Activated naive CD4-positive, alpha-beta T cell treated with anti-CD3 and anti-CD28 coated beads, Interleukin-2, amount 50 U/mL, for 16 hours (primary cell): ENCODE data around the gene MS4A10.

Source experiments
- DNase-seq: peaks from one replicate; pipeline ENCODE4 v3.0.0-alpha.2; 2020

Gene MS4A10

DNA sequence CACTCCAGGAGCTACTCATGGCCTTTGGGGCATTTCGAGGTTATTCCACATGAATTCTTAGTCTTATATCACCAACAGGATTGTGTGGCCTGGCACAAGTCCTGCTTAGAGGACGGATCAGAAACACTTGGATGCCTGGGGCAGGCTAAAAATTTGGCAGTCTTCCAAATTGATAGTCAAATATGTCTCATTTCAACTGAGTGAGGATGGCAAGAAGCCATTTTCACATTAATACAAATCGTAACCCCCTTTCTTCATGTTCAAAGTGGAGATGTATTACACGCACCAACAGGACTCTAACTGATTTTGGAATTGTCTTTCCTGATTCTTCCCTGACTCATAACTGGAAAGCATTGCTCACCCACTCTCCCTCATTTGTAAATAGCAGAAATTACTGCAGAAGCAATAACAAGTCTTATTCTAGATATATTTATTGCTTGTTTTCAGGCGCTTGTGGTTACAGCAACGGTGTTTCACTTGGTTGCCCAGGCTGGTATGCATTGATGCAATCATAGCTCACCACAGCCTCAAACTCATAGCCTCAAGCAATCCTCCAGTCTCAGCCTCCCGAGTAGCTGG is 46.5 kb downstream of the MS4A10 start:
- no peak for DNase-seq

GRCh38 chr11:60834742-60835533 is 49.8 kb downstream of the MS4A10 start:
- DNase-seq: no peak

- DNase-seq: no peak
Measured at GRCh38 chr11:60835534-60835846, 50.4 kb downstream of the MS4A10 start.

DNA sequence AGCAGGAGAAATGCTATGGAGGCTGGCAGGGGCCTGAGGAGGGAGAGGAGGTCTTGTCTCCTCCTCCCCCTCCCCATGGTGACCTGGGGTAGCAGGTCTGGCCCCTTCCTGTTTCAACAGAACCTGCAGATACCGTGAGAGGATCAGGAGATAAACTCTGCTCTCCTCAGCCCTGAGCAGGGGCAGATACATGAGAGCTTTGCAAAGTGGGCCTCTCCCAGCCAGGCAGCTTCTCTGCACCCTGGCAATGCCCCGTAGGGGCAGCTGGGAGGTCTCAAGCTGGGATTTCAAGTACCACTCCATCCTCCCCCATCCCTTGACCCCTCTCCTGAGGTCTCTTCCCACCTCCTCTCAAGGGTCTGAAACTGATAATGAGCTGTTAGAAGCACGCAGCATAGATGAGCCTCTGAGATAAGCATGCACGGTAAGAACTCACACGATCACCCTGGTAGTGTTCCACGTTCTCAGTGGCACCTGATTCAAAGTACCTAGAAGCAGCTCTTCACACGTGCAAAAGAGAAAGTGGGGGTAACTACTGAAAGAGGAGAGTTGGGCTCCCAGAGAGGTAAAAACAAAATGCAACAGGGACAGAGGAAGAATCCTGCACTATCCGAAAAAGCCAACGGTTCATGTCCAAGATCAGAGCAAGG is 51.9 kb downstream of the MS4A10 start:
- no peak for DNase-seq

DNA sequence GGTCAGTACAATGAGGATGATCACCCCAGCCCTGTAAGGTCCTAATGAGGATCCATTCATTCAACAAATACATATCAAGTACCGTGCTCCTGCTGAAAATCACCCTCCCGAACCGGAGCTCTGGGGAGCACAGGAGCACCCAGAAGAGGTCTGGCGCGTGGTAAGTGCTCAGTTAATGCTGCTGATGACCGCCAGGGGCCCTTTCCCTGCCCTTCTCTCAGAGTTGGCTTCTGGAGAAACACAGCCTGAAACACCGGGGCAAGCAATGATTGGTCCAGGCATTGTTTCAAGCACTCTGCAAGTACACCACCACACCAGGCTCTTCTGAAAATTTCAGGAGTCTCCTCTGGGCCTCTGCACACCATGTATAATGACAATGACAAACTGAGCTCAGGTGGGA is 53.0 kb downstream of the MS4A10 start:
- DNase-seq: no peak

GRCh38 chr11:60840470-60841430 is 55.6 kb downstream of the MS4A10 start:
- no peak for DNase-seq

DNA sequence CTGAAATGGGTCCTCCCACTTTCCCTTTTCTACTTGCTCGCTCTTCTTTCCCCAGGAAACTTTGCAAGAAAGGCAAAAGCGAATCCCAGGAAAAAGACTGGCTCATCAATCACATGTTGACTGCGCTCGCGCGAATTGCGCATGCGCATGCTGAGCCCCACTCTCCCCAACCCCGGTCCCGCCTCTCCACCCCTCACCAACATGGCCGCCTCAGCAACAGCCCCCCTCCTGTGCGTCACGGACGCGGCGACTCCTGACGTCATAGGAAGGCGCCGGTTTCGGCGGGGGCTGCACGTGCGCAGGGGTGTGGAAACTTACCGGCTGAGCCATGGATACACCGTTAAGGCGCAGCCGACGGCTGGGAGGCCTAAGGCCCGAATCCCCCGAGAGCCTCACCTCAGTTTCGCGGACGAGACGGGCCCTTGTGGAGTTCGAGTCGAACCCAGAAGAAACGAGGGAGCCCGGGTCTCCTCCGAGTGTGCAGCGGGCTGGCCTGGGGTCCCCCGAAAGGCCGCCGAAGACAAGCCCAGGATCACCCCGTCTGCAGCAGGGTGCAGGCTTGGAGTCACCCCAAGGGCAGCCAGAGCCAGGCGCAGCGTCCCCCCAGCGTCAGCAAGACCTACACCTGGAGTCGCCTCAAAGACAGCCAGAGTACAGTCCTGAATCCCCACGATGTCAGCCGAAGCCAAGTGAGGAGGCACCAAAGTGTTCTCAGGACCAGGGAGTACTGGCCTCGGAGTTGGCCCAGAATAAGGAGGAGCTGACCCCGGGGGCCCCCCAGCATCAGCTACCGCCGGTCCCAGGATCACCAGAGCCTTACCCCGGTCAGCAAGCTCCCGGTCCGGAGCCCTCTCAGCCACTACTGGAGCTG is 56.9 kb downstream of the MS4A10 start, which contains the start of gene CCDC86:
TSS of gene CCDC86 (plus strand) at position 317 of the 871 bp plus-strand sequence. CDS start at position 329, 12 bp downstream.
- DNase-seq: peak; percentile 98

DNA sequence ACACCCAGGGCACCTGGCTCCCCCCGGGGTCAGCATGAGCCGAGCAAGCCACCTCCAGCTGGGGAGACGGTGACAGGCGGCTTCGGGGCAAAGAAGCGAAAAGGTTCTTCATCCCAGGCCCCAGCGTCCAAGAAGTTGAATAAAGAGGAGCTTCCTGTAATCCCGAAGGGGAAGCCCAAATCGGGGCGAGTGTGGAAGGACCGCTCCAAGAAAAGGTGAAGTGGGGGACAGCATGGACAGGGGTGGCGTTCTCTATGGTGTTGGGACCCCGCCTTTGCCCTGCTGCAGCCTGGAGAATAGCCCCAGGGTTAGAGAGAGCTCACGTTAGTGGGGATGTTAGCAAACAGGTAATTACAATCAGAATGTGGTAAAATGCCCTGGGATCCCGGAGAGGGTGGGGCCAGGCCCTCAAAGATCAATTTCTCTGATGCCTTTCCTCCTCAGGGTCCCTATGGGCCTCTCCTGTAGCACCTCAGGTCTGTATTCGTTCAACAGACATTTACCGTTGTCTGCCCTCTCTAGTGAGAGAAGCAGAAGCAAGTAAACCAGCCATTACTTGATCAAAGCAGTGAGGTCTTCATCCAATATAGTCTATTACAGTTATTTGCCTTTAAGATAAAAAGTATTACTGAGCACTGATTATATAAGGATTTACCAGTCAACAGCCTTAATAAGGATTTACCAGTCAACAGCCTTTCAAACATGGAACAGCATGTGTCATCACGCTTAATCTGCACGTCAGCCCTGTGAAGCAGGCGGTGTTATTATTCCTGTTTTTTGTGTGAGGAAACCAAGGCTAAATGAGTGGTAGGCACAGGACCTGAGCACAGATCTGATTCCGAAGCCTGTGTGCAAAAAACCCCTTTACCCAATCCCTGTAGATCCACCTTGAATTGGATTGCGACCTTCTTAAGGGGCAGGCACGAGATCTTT is 57.8 kb downstream of the MS4A10 start:
- no peak for DNase-seq

DNA sequence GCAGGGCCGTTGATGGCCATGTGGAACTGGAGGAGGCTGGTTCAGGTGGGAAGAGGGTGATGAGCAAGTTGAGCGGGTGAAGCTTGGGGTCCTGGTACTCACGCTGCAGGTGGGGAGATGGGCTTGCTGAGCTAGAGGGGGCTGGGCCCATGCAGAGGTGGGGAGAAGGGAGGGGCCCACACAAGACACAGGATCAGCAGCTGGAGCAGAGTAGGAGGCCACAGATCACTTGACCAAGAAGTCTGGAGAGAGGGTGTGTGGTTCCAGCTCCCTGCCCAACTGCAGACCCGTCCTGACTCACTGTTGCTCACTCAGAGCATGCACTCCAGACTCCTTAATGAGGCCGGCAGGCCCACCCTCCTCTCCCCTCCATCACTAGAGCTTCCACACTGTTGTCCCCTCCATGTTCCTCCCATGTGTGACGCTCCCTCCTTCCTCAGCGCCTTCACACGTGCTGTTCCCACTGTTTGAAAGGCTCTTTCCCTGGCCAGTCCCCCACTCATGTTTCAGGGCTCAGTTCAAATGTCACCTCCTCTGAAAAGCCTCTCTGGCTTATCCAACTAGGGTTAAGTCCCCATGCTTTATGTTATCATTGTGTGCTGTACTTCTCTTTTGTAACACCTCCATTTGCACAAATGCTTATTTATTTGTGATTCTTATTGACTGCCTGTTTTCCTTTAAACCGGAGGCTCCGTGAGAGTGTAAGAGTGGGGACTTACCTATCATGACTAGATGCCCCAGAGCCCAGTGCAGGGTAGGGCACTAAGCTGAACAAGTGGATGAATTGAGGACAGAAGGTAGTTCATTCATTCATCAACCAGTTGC is 59.1 kb downstream of the MS4A10 start:
- DNase-seq: no peak

DNA sequence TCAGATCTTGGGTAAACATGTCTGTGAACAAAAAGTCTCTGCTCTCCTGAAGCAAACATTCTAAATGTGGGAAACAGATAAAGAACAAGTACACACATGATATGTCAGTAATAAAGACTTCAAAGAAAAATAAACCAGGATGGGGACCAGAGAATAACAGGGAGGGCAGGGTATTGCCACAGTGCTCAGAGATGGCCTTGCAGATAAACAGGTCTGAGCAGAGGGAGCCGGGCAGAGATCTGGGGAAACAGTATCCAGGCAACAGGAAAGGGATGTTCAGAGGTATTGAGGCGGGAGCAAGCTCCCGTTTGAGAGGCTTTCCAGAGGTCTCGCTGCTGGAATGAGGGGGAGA is 59.7 kb downstream of the MS4A10 start:
- no peak for DNase-seq

DNA sequence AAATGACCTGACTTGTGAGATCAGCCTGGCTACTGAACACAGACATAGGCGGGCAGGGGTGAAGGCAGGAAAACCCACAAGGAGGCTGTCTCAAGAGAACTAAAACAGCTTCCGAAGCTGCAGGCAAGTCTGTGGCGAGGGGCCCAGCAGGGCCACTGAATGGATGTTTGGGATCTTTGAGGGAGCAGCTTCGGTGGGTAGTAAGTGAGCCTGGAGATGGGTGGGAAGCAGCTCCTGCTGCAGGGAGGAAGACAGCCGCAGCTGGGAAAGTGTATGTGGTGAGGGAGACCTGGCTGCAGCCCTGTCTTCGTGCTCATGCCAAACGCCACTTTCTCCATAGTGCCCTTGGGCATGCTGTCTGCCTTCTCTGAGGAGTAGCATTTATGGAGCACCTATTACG is 60.2 kb downstream of the MS4A10 start:
- no peak for DNase-seq

DNA sequence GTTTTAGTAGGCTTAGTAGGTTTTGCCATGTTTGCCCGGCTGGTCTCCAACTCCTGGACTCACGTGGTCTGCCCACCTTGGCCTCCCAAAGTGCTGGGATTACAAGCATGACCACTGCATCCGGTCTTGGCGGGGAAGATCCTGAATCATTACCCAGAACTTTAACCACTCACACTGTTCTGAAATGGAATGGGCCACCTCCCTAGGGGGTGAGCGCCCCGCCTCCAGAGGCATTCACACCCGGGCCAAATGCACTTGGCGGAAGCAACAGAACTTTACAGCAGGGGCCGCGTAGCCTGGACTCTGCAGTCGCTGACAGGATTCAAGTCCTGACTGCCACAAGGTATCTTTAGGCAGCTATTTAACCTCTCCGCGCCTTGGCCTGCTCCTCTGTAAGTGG is 62.1 kb downstream of the MS4A10 start:
- DNase-seq: no peak

- no peak for DNase-seq
Measured at GRCh38 chr11:60847896-60848295, 62.8 kb downstream of the MS4A10 start.

GRCh38 chr11:60848714-60849151 is 63.6 kb downstream of the MS4A10 start:
- no peak for DNase-seq

GRCh38 chr11:60849641-60850520 is 64.7 kb downstream of the MS4A10 start:
- DNase-seq: no peak
